K562 (cell line): ENCODE data around the gene EIF4E2. TPM values are rescaled to one million over a fixed set of nuclear protein-coding genes. Genes with fewer than 3 reads are reported as not detected.

Experiments used
- CHD7 ChIP-seq: fragments of 200-600 bp; sonication (generic); IDR thresholded peaks from one replicate; pipeline ENCODE4 v1.6.1; 2012; ENCODE audit warnings: mild to moderate bottlenecking, low read depth, low read length, inconsistent platforms
- polyA plus RNA-seq, 8 experiments: library from polyadenylated mRNA; depleted of rRNA in 4 of 8; stranded (reverse) in 5 of 8; unstranded in 3 of 8; fragments of >200 nt; fragmentation: Nextera tagmentation in 2 of 8; fragmentation: Illumina TruSeq in 1 of 8; extraction: Ambion mirVana in 2 of 8; extraction: Trizol in 1 of 8; gene quantifications; 2 replicates each; pipeline versions ENCODE4 v1.2.1 to v1.2.3, GENCODE V29; 2011 to 2014; ENCODE audit warnings: inconsistent platforms in 1 of 8, missing spikeins in 1 of 8
- total RNA-seq, 7 experiments: library from RNA; depleted of rRNA in 6 of 7; stranded (reverse); fragments of >200 nt in 6 of 7; fragmentation: Illumina TruSeq in 2 of 7; extraction: Trizol in 2 of 7; gene quantifications; 2 replicates each; pipeline versions ENCODE4 v1.2.1 to v1.2.3, GENCODE V29; 2011 to 2021; ENCODE audit warnings: low replicate concordance in 1 of 7

Gene EIF4E2
- total and polyA plus RNA-seq, 9 of the 15 experiments (the other 6 are each of a cell fraction or from before 2014, with no cell fraction given) = 33.9 to 169 (median 77.5) TPM

DNA sequence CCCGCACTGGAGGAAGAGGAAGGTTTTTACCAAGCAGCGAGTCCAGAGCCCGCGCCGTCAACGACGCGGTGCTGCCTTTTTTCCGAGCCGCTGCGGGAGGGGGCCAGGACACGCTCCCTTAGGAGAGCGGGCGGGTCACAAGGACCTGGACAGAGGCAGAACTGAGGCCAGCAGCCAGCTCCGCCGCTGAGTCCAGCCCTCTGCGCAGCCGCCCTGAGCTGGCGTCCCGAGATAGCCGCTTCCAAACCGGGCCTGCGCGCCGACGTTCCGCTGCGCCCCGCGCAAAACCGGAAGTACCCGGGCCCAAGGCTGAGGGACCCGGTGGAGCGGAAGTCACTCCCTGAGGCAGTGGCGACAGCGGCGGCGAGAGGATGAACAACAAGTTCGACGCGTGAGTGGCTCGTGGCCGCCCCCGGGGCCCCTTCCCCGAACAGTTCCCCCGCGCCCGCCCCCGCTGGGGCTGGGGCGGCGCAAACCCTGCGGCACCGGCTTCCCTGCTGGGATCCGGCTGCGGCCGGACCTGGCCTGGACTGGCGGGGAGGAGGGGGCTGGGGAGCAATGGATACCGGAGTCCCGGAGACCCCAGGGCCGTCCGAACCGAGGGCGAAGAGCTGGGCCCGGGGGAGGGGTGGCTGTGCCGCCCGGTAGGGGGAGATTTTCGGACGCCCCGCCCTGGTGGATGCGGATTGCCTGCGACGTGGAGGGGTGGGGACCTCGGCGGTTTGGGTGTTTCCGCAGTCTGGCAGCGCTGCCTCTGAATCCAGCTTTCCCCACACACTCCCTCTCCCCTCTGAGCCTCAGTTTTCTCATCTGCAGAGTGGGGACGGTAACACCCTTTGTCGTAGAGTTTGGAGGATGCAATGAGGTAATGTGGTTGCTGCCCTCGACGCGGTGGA lies at the start of gene EIF4E2, which contains the start of gene TIGD1 (continued):
- TF ChIP-seq CHD7 = no peak
